Right atrium auricular region (tissue), 2 donors: ENCODE data around the gene CRYL1. TPM values are rescaled to one million over a fixed set of nuclear protein-coding genes. Genes with fewer than 3 reads are reported as not detected.
A peak's percentile ranks its signal among the peaks of the same experiment; 100 is the strongest.

Experiments used
- DNase-seq: peaks from one replicate; pipeline ENCODE4 v3.0.0-alpha.2; 2019; ENCODE audit warnings: low spot score
- H3K27ac ChIP-seq, 2 donors: fragments of 200-600 bp; sonication (generic); 1 replicate in 1 of 2; 2 replicates in 1 of 2; pipeline ENCODE4 v1.5.1; 2016 to 2019
- H3K27me3 ChIP-seq, 2 donors: fragments of 200-600 bp; sonication (generic); one replicate each; pipeline versions ENCODE4 v1.5.1 to v1.6.0; 2017 to 2019
- H3K36me3 ChIP-seq: fragments of 200-600 bp; sonication (generic); one replicate; pipeline ENCODE4 v1.5.1; 2016
- H3K4me1 ChIP-seq, 2 donors: fragments of 200-600 bp; sonication (generic); one replicate each; pipeline versions ENCODE4 v1.5.1 to v1.6.0; 2017 to 2019
- H3K4me3 ChIP-seq, 2 donors: fragments of 200-600 bp; sonication (generic); 1 replicate in 1 of 2; 2 replicates in 1 of 2; pipeline ENCODE4 v1.5.1; 2017 to 2019; ENCODE audit warnings: mild to moderate bottlenecking in 1 of 2, moderate library complexity in 1 of 2
- H3K9me3 ChIP-seq, 2 donors: fragments of 200-600 bp; sonication (generic); one replicate each; pipeline ENCODE4 v1.5.1; 2019
- total RNA-seq, 2 donors: library from RNA; depleted of rRNA; stranded (reverse); fragments of >200 nt; gene quantifications; one replicate each; pipeline ENCODE4 v1.1.0, GENCODE V29; 2016
- TF ChIP-seq, protein P1 (sequence below), 2 donors: fragments of 200-600 bp; sonication (generic); IDR thresholded peaks; one replicate each; pipeline ENCODE4 v1.5.1; 2019; ENCODE audit warnings: antibody characterized with exemption in 2 of 2

The CRYL1 gene
- total RNA-seq, 2 donors from 2014 or later = 26.5 to 27.9 TPM

- H3K27me3 ChIP-seq = no peaks in the 10 kb centered on the region
- TF ChIP-seq, protein P1, sequence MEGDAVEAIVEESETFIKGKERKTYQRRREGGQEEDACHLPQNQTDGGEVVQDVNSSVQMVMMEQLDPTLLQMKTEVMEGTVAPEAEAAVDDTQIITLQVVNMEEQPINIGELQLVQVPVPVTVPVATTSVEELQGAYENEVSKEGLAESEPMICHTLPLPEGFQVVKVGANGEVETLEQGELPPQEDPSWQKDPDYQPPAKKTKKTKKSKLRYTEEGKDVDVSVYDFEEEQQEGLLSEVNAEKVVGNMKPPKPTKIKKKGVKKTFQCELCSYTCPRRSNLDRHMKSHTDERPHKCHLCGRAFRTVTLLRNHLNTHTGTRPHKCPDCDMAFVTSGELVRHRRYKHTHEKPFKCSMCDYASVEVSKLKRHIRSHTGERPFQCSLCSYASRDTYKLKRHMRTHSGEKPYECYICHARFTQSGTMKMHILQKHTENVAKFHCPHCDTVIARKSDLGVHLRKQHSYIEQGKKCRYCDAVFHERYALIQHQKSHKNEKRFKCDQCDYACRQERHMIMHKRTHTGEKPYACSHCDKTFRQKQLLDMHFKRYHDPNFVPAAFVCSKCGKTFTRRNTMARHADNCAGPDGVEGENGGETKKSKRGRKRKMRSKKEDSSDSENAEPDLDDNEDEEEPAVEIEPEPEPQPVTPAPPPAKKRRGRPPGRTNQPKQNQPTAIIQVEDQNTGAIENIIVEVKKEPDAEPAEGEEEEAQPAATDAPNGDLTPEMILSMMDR (IDR thresholded peaks at IDR 0.05) = no peak
- no peak overlapping the region for H3K4me3 ChIP-seq
- no peak overlapping the region for H3K27ac ChIP-seq
- H3K36me3 ChIP-seq = no peaks in the 10 kb centered on the region
- H3K4me1 ChIP-seq = no peaks in the 10 kb centered on the region
- DNase-seq = peak; percentile 48
- H3K9me3 ChIP-seq = no peaks in the 10 kb centered on the region
These were observed 133.8 kb downstream of the CRYL1 start for GRCh38 chr13:20391597-20392452.

DNA sequence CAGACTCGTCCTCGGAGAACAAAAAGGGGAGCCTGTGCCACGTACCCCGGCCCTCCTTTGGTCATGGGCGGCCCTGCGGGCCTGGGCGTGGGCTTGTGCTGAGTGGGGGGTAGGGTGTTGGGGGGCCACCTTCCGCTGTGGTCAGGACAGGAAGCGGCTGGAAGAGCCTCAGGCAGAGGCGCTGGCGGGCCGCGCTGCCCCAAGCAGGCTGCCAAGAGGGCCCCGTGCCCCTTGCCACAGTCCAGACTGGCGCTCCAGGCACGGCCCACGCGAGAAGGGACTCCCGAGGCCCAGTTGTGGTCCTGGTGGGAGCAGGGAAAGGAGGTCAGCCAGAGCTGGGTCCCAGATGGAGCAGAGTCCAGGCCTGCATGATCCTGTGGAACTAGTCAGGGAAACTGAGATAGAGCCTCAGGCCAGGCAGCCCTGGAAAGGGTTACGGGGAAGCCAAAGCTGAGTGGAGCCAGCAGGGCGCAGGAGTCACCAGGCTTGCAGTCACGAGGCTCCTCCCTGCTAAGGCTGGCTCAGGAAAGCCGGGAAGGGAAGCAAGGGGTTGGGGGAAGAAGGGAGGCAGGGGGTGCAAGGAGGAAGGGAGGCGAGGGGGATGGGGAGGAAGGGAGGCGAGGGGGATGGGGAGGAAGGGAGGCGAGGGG, 135.0 kb downstream of the CRYL1 start:
- Histone ChIP-seq H3K36me3 (no peaks in the 10 kb centered on the region), H3K4me1 (no peaks in the 10 kb centered on the region), H3K4me3 (no peak overlapping the region), H3K27ac (no peak overlapping the region), H3K27me3 (no peaks in the 10 kb centered on the region), H3K9me3 (no peaks in the 10 kb centered on the region)
- peak; percentile 51 for DNase-seq
- TF ChIP-seq, protein P1 (IDR thresholded peaks at IDR 0.05) = no peak

DNA sequence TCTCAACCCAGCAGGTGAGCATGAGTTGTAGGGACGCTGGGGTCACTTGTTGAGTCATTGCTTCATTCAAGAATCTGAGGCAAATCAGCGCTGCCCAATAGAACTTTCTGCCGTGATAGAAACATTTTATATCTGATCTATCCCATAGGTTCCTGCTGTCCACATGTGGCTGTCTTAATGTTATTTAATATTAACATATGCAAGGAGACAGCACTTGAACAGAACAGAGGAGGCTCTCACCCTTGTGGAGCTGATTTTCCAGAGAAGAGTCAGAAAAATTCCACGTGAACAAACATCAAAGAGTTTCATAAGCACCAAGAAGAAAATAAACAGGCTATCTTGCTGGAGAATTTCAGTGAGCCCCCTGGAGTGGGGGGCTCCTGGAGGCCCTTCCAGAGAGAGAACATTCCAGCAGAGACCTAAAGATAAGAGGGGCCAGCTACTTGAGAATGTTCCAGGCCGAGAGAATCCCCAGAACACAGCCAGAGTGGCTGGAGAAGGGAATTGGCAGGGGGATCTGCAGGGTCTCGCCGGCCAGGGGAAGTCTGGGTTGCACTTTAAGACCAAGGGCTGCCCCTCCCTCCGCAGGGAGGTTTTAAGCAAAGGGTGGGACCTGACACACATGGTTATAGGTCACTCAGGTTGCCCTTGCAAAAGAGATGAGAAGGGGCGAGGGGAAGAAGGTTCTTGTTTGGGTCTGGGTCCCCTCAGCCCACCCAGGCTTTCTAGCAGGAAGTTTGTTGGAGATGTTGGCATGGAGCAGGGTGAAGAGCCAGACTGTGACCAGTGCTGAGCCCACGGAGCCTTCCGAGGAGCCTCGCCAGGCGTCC, 135.7 kb downstream of the CRYL1 start:
- H3K36me3 ChIP-seq = no peaks in the 10 kb centered on the region
- no peak overlapping the region for H3K4me3 ChIP-seq
- no peaks in the 10 kb centered on the region for H3K9me3 ChIP-seq
- H3K4me1 ChIP-seq = no peaks in the 10 kb centered on the region
- DNase-seq = no peak
- H3K27ac ChIP-seq = no peak overlapping the region
- TF ChIP-seq, protein P1 (IDR thresholded peaks at IDR 0.05) = no peak
- H3K27me3 ChIP-seq = no peaks in the 10 kb centered on the region

- DNase-seq = peak; percentile 30
- H3K4me1 ChIP-seq = no peaks in the 10 kb centered on the region
- no peak overlapping the region for H3K27ac ChIP-seq
- no peaks in the 10 kb centered on the region for H3K27me3 ChIP-seq
- H3K9me3 ChIP-seq = no peaks in the 10 kb centered on the region
- H3K36me3 ChIP-seq = no peaks in the 10 kb centered on the region
- TF ChIP-seq, protein P1 (IDR thresholded peaks at IDR 0.05) = no peak
- H3K4me3 ChIP-seq = no peak overlapping the region
These were observed 137.5 kb downstream of the CRYL1 start for GRCh38 chr13:20388184-20388583.

- TF ChIP-seq, protein P1 (IDR thresholded peaks at IDR 0.05) = no peak
- Histone ChIP-seq H3K27me3 (no peaks in the 10 kb centered on the region), H3K9me3 (no peaks in the 10 kb centered on the region), H3K36me3 (no peaks in the 10 kb centered on the region), H3K4me1 (no peaks in the 10 kb centered on the region), H3K4me3 (no peak overlapping the region), H3K27ac (no peak overlapping the region)
- DNase-seq = peak; percentile 57
These were observed 138.2 kb downstream of the CRYL1 start for GRCh38 chr13:20387441-20387971.
